GM12878 (cell line): ENCODE data around the gene ORC4. TPM values are rescaled to one million over a fixed set of nuclear protein-coding genes. Genes with fewer than 3 reads are reported as not detected.

Source experiments
- ATF3 ChIP-seq: IDR thresholded peaks from 2 replicates; pipeline ENCODE4 v1.6.1; 2011; ENCODE audit warnings: low read depth, mild to moderate bottlenecking, low read length, moderate library complexity, borderline replicate concordance; ENCODE audit errors: extremely low read depth
- CHD2 ChIP-seq: IDR thresholded peaks from 2 replicates; pipeline ENCODE4 v1.6.1; 2011; ENCODE audit warnings: low read depth, low read length, improper control_type of control experiment, borderline replicate concordance
- ETV6 ChIP-seq, 2 experiments: fragments of 450-650 bp in 1 of 2; IDR thresholded peaks in 1 of 2; conservative IDR thresholded peaks in 1 of 2; 2 replicates each; pipeline ENCODE4 v1.6.1; 2014; ENCODE audit warnings: antibody characterized with exemption in 1 of 2, borderline replicate concordance in 1 of 2, low read depth in 1 of 2, mild to moderate bottlenecking in 1 of 2, moderate library complexity in 1 of 2
- HDAC2 ChIP-seq: fragments of 200-600 bp; sonication (generic); IDR thresholded peaks from 2 replicates; pipeline ENCODE4 v1.6.1; 2017
- IRF4 ChIP-seq: IDR thresholded peaks from 2 replicates; pipeline ENCODE4 v1.6.1; 2011; ENCODE audit warnings: low read depth, low read length
- MEF2B ChIP-seq: fragments of 450-650 bp; IDR thresholded peaks from 2 replicates; pipeline ENCODE4 v1.6.1; 2018; ENCODE audit warnings: mild to moderate bottlenecking, moderate library complexity; ENCODE audit not compliant: partially characterized antibody, poor library complexity, severe bottlenecking
- MTA2 ChIP-seq: fragments of 450-650 bp; IDR thresholded peaks from 2 replicates; pipeline ENCODE4 v1.6.1; 2016; ENCODE audit warnings: low read depth, mild to moderate bottlenecking, moderate library complexity
- MYB ChIP-seq: fragments of 150-350 bp; IDR thresholded peaks from 2 replicates; pipeline ENCODE4 v1.6.1; 2014; ENCODE audit warnings: mild to moderate bottlenecking, low read depth, low read length, borderline replicate concordance
- NFIC ChIP-seq: IDR thresholded peaks from 2 replicates; pipeline ENCODE4 v1.6.1; 2012; ENCODE audit warnings: low read depth, mild to moderate bottlenecking, inconsistent platforms, low read length, moderate library complexity
- NKRF ChIP-seq: fragments of 450-650 bp; conservative IDR thresholded peaks from 2 replicates; pipeline ENCODE4 v1.6.1; 2017; ENCODE audit warnings: mild to moderate bottlenecking, moderate library complexity
- PAX8 ChIP-seq: fragments of 450-650 bp; IDR thresholded peaks from 2 replicates; pipeline ENCODE4 v1.6.1; 2017; ENCODE audit warnings: mild to moderate bottlenecking, moderate library complexity
- PML ChIP-seq: IDR thresholded peaks from 2 replicates; pipeline ENCODE4 v1.6.1; 2012; ENCODE audit warnings: low read length, inconsistent platforms
- RB1 ChIP-seq: fragments of 450-650 bp; formaldehyde crosslinking; IDR thresholded peaks from 2 replicates; pipeline ENCODE4 v1.6.1; 2017; ENCODE audit warnings: mild to moderate bottlenecking, borderline replicate concordance
- SMAD5 ChIP-seq: IDR thresholded peaks from 2 replicates; pipeline ENCODE4 v1.6.1; 2016; ENCODE audit warnings: antibody characterized with exemption, low read depth
- ZNF207 ChIP-seq: fragments of 450-650 bp; IDR thresholded peaks from 2 replicates; pipeline ENCODE4 v1.6.1; 2014; ENCODE audit warnings: antibody characterized with exemption, mild to moderate bottlenecking, borderline replicate concordance
- ZNF274 ChIP-seq: IDR thresholded peaks from one replicate; pipeline ENCODE4 v1.8.0; 2011; ENCODE audit not compliant: insufficient read length, insufficient read depth
- ZSCAN29 ChIP-seq: fragments of 450-650 bp; IDR thresholded peaks from 2 replicates; pipeline ENCODE4 v1.6.1; 2017; ENCODE audit warnings: mild to moderate bottlenecking, moderate library complexity
- polyA plus RNA-seq, 11 experiments: library from polyadenylated mRNA; depleted of rRNA in 4 of 11; unstranded in 6 of 11; stranded (reverse) in 5 of 11; fragments of >200 nt; fragmentation: Nextera tagmentation in 4 of 11; fragmentation: Illumina TruSeq in 1 of 11; extraction: Ambion mirVana in 4 of 11; extraction: Trizol in 1 of 11; gene quantifications; 1 replicate in 1 of 11; 2 replicates in 10 of 11; pipeline versions ENCODE4 v1.2.1 to v1.2.3, GENCODE V29; 2011 to 2016; ENCODE audit warnings: inconsistent platforms in 2 of 11, missing spikeins in 2 of 11, low read depth in 1 of 11
- total RNA-seq, 4 experiments: library from RNA; depleted of rRNA in 3 of 4; stranded (reverse); fragments of >200 nt in 3 of 4; fragmentation: Illumina TruSeq in 1 of 4; extraction: Trizol in 1 of 4; gene quantifications; 2 replicates each; pipeline versions ENCODE4 v1.2.1 to v1.2.3, GENCODE V29; 2013 to 2021
- TF ChIP-seq, protein P1 (sequence below): fragments of 450-650 bp; IDR thresholded peaks from 2 replicates; pipeline ENCODE4 v1.6.1; 2014; ENCODE audit warnings: mild to moderate bottlenecking
- TF ChIP-seq, protein P2 (sequence below): fragments of 450-650 bp; formaldehyde crosslinking; IDR thresholded peaks from 2 replicates; pipeline ENCODE4 v1.5.0; 2022; ENCODE audit warnings: mild to moderate bottlenecking, missing genetic modification characterization
- TF ChIP-seq, protein P3 (sequence below): fragments of 450-650 bp; IDR thresholded peaks from 2 replicates; pipeline ENCODE4 v1.6.1; 2016; ENCODE audit warnings: mild to moderate bottlenecking

The ORC4 gene
- total and polyA plus RNA-seq, 10 of the 15 experiments (the other 5 are each of a cell fraction or from before 2014, with no cell fraction given) = 25.7 to 71.3 (median 52.1) TPM

GRCh38 chr2:148020111-148021058, at the start of gene ORC4 (continued):
- TF ChIP-seq, protein P1, sequence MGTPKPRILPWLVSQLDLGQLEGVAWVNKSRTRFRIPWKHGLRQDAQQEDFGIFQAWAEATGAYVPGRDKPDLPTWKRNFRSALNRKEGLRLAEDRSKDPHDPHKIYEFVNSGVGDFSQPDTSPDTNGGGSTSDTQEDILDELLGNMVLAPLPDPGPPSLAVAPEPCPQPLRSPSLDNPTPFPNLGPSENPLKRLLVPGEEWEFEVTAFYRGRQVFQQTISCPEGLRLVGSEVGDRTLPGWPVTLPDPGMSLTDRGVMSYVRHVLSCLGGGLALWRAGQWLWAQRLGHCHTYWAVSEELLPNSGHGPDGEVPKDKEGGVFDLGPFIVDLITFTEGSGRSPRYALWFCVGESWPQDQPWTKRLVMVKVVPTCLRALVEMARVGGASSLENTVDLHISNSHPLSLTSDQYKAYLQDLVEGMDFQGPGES = no peak
- TF ChIP-seq IRF4 = no peak; the same call in 1 of the 2 replicates
- TF ChIP-seq ATF3 = peak; percentile 44; the same call in 1 of the 2 replicates
- TF ChIP-seq CHD2 = peak; percentile 96
- no peak for TF ChIP-seq PAX8
- TF ChIP-seq MYB = no peak
- TF ChIP-seq ZNF274 = no peak
- TF ChIP-seq PML = peak; percentile 81
- TF ChIP-seq MTA2 = peak; percentile 82
- peak; percentile 49 for TF ChIP-seq MEF2B
- TF ChIP-seq, protein P2, sequence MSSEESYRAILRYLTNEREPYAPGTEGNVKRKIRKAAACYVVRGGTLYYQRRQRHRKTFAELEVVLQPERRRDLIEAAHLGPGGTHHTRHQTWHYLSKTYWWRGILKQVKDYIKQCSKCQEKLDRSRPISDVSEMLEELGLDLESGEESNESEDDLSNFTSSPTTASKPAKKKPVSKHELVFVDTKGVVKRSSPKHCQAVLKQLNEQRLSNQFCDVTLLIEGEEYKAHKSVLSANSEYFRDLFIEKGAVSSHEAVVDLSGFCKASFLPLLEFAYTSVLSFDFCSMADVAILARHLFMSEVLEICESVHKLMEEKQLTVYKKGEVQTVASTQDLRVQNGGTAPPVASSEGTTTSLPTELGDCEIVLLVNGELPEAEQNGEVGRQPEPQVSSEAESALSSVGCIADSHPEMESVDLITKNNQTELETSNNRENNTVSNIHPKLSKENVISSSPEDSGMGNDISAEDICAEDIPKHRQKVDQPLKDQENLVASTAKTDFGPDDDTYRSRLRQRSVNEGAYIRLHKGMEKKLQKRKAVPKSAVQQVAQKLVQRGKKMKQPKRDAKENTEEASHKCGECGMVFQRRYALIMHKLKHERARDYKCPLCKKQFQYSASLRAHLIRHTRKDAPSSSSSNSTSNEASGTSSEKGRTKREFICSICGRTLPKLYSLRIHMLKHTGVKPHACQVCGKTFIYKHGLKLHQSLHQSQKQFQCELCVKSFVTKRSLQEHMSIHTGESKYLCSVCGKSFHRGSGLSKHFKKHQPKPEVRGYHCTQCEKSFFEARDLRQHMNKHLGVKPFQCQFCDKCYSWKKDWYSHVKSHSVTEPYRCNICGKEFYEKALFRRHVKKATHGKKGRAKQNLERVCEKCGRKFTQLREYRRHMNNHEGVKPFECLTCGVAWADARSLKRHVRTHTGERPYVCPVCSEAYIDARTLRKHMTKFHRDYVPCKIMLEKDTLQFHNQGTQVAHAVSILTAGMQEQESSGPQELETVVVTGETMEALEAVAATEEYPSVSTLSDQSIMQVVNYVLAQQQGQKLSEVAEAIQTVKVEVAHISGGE = no peak
- no peak for TF ChIP-seq ZNF207
- TF ChIP-seq SMAD5 = no peak; the same call in 1 of the 2 replicates
- 0 out of 2 replicates have a peak, but pooled peaks have one; percentile 6 for TF ChIP-seq RB1
- TF ChIP-seq NKRF = peak; percentile 83
- no peak for TF ChIP-seq NFIC
- TF ChIP-seq HDAC2 = no peak
- TF ChIP-seq, protein P3, sequence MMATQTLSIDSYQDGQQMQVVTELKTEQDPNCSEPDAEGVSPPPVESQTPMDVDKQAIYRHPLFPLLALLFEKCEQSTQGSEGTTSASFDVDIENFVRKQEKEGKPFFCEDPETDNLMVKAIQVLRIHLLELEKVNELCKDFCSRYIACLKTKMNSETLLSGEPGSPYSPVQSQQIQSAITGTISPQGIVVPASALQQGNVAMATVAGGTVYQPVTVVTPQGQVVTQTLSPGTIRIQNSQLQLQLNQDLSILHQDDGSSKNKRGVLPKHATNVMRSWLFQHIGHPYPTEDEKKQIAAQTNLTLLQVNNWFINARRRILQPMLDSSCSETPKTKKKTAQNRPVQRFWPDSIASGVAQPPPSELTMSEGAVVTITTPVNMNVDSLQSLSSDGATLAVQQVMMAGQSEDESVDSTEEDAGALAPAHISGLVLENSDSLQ = peak; percentile 49
- no peak for TF ChIP-seq ZSCAN29
- peak in 1 of 2 experiments; percentile 86; a peak in 2 of 4 replicates for TF ChIP-seq ETV6 (conservative IDR thresholded peaks at IDR 0.05 in 1 of 2, IDR thresholded peaks at IDR 0.05 in 1 of 2; ENCODE audit: borderline replicate concordance in 1 of 2, low read depth in 1 of 2)
